AG04450 (cell line): Measurements from ENCODE around the gene ZNF385D. TPM values are rescaled to one million over a fixed set of nuclear protein-coding genes. Genes with fewer than 3 reads are reported as not detected.

ENCODE experiments used
- CTCF ChIA-PET: fragments of 300-600, 350-600 bp; formaldehyde crosslinking; extraction: SDS; loops from one replicate; lab custom pipeline; 2022; ENCODE audit warnings: antibody characterized with exemption, inconsistent platforms; lab: Charles Lee
- POLR2A ChIA-PET: fragments of 350-600 bp; formaldehyde crosslinking; extraction: SDS; loops from one replicate; lab custom pipeline; 2021; ENCODE audit warnings: antibody characterized with exemption, inconsistent platforms; lab: Yijun Ruan, JAX
- DNase-seq: peaks from one replicate; pipeline ENCODE4 v3.0.0-alpha.2; 2011; ENCODE audit warnings: low read depth, low spot score
- H3K27ac ChIP-seq: one replicate; pipeline ENCODE4 v1.5.1; 2012; ENCODE audit warnings: low read depth, low read length, control low read depth
- H3K27me3 ChIP-seq: one replicate; pipeline ENCODE4 v1.6.0; 2012; ENCODE audit warnings: low read length; ENCODE audit not compliant: control insufficient read depth, insufficient read depth
- H3K4me3 ChIP-seq: 2 replicates; pipeline ENCODE4 v1.5.1; 2011; ENCODE audit warnings: mild to moderate bottlenecking, low read depth, low read length, control low read depth
- H3K9me3 ChIP-seq: 2 replicates; pipeline ENCODE4 v1.5.1; 2012; ENCODE audit warnings: low read length; ENCODE audit not compliant: control insufficient read depth, insufficient read depth
- polyA minus RNA-seq: library from RNA; depleted of rRNA, polyadenylated mRNA; stranded (reverse); fragments of >200 nt; gene quantifications from 2 replicates; pipeline ENCODE4 v1.2.3, GENCODE V29; 2011; rRNA and poly(A)+ RNA removed
- polyA plus RNA-seq: library from polyadenylated mRNA; depleted of rRNA; stranded (reverse); fragments of >200 nt; gene quantifications from 2 replicates; pipeline ENCODE4 v1.2.3, GENCODE V29; 2011; rRNA removed
- TF ChIP-seq, protein P1 (sequence below): IDR thresholded peaks from 2 replicates; pipeline ENCODE4 v1.5.1; 2011; ENCODE audit warnings: low read depth, low read length, control low read depth, inconsistent platforms

The ZNF385D gene, protein sequence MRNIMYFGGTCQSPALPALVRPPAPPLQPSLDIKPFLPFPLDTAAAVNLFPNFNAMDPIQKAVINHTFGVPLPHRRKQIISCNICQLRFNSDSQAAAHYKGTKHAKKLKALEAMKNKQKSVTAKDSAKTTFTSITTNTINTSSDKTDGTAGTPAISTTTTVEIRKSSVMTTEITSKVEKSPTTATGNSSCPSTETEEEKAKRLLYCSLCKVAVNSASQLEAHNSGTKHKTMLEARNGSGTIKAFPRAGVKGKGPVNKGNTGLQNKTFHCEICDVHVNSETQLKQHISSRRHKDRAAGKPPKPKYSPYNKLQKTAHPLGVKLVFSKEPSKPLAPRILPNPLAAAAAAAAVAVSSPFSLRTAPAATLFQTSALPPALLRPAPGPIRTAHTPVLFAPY
- polyA plus RNA-seq (0.10 and 0.15 TPM in 2 replicates), polyA minus RNA-seq (0.17 and 0.37 TPM in 2 replicates)

DNA sequence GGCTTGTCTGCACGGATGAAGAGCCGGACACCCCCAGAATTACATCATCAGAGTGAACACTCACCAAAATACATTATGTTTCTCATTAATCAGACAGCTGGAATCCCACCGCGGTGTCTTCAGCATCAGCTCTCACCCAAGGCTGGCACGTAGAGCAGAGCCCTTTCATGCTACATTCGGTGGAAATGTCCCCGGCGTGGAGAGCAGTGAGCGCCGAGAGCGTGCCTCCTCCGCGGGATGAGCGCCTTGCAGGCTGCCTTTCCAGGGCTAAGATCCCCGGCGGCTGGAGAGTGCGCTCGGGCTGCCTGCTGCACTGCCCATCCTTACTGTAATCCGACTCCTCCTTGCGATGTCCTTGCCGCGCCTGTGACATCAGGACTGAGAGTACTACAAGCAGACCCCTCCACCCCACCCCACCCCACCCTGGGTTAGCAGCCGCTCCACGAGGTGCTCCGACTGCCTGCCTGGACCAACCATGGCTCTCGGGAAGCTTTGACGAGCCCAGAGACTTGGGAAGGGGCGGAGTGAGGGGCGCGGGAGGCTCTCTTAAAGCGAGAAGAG, at the start of gene ZNF385D:
TSS of gene ZNF385D (minus strand) at position 380 of the 561 bp plus-strand sequence. CDS start at position 86, 294 bp downstream.
- H3K27me3 ChIP-seq: no peaks in the 10 kb centered on the region
- no peak within 1 kb of the TSS for H3K27ac ChIP-seq
- TF ChIP-seq, protein P1, sequence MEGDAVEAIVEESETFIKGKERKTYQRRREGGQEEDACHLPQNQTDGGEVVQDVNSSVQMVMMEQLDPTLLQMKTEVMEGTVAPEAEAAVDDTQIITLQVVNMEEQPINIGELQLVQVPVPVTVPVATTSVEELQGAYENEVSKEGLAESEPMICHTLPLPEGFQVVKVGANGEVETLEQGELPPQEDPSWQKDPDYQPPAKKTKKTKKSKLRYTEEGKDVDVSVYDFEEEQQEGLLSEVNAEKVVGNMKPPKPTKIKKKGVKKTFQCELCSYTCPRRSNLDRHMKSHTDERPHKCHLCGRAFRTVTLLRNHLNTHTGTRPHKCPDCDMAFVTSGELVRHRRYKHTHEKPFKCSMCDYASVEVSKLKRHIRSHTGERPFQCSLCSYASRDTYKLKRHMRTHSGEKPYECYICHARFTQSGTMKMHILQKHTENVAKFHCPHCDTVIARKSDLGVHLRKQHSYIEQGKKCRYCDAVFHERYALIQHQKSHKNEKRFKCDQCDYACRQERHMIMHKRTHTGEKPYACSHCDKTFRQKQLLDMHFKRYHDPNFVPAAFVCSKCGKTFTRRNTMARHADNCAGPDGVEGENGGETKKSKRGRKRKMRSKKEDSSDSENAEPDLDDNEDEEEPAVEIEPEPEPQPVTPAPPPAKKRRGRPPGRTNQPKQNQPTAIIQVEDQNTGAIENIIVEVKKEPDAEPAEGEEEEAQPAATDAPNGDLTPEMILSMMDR: no peak
- CTCF ChIA-PET: interaction anchor here (0.6 to 1.5 kb wide), 2 partner anchors 144 to 641 kb away, joined by 5 to 7 read pairs; no protein-coding TSS in a partner anchor
- H3K4me3 ChIP-seq: peak within 1 kb of the TSS; percentile 58
- POLR2A ChIA-PET: no interaction called here
- DNase-seq: no peak
- no peaks in the 10 kb centered on the region for H3K9me3 ChIP-seq

DNA sequence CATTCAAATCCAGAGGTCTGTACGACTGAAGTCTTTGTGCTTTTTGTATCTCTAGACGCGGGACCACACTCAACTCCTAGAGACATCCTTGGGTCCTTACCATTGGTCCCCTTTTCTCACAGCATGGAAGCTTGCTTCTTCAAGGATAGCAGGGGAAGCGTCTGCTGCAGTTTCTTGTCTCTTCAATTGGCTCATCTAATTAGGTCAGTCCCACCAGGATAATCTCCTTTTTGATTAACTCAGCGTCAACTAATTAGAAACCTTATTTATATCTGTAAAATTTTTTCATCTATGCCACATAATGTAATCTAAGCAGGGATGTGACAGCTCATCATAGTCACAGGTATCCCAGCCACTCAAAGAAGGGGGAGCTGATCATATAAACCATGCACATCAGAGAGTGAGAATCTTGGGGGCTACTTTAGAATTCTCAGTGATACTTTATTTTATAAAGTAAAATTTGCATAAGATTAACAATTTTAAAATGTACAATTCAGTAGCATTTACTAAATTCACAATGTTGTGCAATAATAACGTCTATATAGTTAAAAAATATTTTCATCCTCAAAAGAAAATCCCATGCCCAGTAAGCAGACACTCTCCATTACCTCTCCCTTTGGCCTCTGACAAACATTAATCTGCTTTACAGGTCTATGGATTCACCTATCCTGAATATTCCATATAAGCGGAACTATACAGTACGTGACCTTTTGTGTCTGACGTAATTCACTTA, 47.5 kb upstream of the ZNF385D start:
- no peak for DNase-seq
- Histone ChIP-seq H3K27me3 (no peaks in the 10 kb centered on the region), H3K27ac (no peak overlapping the region), H3K9me3 (no peaks in the 10 kb centered on the region), H3K4me3 (no peak overlapping the region)
- TF ChIP-seq, protein P1: no peak
- POLR2A ChIA-PET: no interaction called here
- CTCF ChIA-PET: no interaction called here

DNA sequence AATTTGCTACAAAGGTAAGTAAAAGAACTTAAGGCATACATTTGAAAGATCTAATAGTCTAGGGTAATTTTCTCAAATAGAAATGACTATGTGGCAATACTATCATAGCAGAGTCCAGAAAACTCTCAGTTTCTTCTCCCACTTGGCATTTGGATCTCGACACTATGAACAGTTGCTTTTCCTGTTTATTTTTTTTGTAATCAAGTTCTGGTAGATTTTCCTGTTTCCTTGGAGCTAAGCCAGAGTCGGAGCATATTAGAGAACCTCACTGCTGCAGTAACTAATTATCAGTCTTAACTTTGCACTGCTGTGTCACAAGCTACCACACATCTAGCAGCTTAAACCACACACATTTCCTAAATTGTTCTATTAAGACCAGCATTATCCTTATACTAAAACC, 44.9 kb upstream of the ZNF385D start:
- Histone ChIP-seq H3K4me3 (no peak overlapping the region), H3K27me3 (no peaks in the 10 kb centered on the region), H3K27ac (no peak overlapping the region), H3K9me3 (no peaks in the 10 kb centered on the region)
- ChIA-PET CTCF (interaction anchor here (1.0 kb wide), 1 partner anchor 9 kb away, joined by 3 read pairs; no protein-coding TSS in a partner anchor), POLR2A (no interaction called here)
- no peak for DNase-seq
- TF ChIP-seq, protein P1: no peak

DNA sequence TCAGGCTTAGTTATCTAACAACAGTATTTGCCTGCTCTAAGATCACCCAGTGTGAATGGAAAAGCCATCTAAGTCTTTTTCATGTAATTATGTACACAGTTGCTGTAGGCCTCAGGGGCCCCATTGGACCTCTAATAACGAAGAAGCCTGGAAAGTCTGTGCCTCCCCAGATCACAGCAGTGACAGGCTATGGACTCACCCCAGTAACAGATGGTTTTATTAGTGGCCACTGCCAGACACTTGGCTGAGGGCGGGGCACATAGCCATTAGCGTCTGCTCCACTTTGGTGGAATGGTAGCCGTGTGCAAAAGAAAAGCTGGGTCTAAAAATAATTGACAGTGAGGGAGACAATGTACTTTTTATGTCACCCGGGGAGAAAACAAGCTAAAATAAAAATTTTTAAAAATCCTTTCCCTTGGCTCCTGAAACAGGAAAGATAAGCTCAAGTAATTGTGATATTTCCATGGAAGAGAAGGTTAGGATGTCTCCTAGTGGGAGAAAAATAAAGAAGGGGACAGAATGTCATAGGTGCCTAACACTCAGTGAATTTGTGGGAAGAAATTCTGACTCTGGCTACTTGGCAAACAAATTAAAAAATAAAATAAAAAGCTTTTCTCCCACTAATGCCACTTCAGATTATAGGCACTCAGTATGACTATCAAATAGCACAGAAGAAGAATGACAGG, 44.3 kb upstream of the ZNF385D start:
- CTCF ChIA-PET: interaction anchor here (1.0 kb wide), 1 partner anchor 10 kb away, joined by 3 read pairs; no protein-coding TSS in a partner anchor

More for the DNA sequence above, 44.3 kb upstream of the ZNF385D start:
- Histone ChIP-seq H3K4me3 (no peak overlapping the region), H3K27me3 (no peaks in the 10 kb centered on the region), H3K27ac (no peak overlapping the region), H3K9me3 (no peaks in the 10 kb centered on the region)
- POLR2A ChIA-PET: no interaction called here
- TF ChIP-seq, protein P1: no peak
- no peak for DNase-seq
